Ectodermal cell (in vitro differentiated cells): Measurements from ENCODE around the gene SLC6A6.

Experiments used
- H3K27ac ChIP-seq: 2 replicates; pipeline ENCODE4 v1.7.0; 2013; ENCODE audit warnings: mild to moderate bottlenecking, low read depth, low read length; ENCODE audit not compliant: insufficient read depth, poor library complexity, severe bottlenecking
- H3K27me3 ChIP-seq: 2 replicates; pipeline ENCODE4 v1.7.0; 2013; ENCODE audit warnings: mild to moderate bottlenecking, low read length; ENCODE audit not compliant: insufficient read depth, control insufficient read depth, poor library complexity, severe bottlenecking
- H3K36me3 ChIP-seq: one replicate; pipeline ENCODE4 v1.7.0; 2013; ENCODE audit warnings: low read length; ENCODE audit not compliant: control insufficient read depth, insufficient read depth
- H3K4me1 ChIP-seq: one replicate; pipeline ENCODE4 v1.7.0; 2013; ENCODE audit warnings: low read length; ENCODE audit not compliant: control insufficient read depth, insufficient read depth
- H3K4me3 ChIP-seq: 2 replicates; pipeline ENCODE4 v1.7.0; 2013; ENCODE audit warnings: low read depth, low read length, control low read depth; ENCODE audit not compliant: insufficient read depth
- H3K9me3 ChIP-seq: 2 replicates; pipeline ENCODE4 v1.7.0; 2013; ENCODE audit warnings: mild to moderate bottlenecking, low read length, moderate library complexity; ENCODE audit not compliant: control insufficient read depth
- WGBS, 2 experiments: methylation state at CpG; one replicate each; pipeline ENCODE4 v1.1.7; 2013; ENCODE audit warnings: missing lambda C conversion rate in 2 of 2; 5-methylcytosine and 5-hydroxymethylcytosine counted together

The SLC6A6 gene

GRCh38 chr3:14473411-14473891 is 71.0 kb downstream of the SLC6A6 start:
- Histone ChIP-seq H3K27ac (no peak overlapping the region), H3K4me3 (no peak overlapping the region), H3K4me1 (no peaks in the 10 kb centered on the region), H3K9me3 (no peaks in the 10 kb centered on the region), H3K27me3 (no peaks in the 10 kb centered on the region), H3K36me3 (peaks cover 7% of the 10 kb centered on the region)
- WGBS, 2 experiments = 93 to 94% methylated on average over 7 of the region's 7 CpGs

GRCh38 chr3:14474363-14475081 is 72.1 kb downstream of the SLC6A6 start:
- no peak overlapping the region for H3K4me3 ChIP-seq
- WGBS, 2 experiments = 92 to 96% methylated on average over 13 of the region's 13 CpGs
- H3K36me3 ChIP-seq = peaks cover 12% of the 10 kb centered on the region
- no peak overlapping the region for H3K27ac ChIP-seq
- no peaks in the 10 kb centered on the region for H3K27me3 ChIP-seq
- no peaks in the 10 kb centered on the region for H3K4me1 ChIP-seq
- no peaks in the 10 kb centered on the region for H3K9me3 ChIP-seq

- Histone ChIP-seq H3K4me3 (no peak overlapping the region), H3K27me3 (no peaks in the 10 kb centered on the region), H3K9me3 (no peaks in the 10 kb centered on the region), H3K27ac (no peak overlapping the region), H3K4me1 (no peaks in the 10 kb centered on the region), H3K36me3 (peaks cover 12% of the 10 kb centered on the region)
- 86 to 89% methylated on average over 7 of the region's 7 CpGs for WGBS, 2 experiments
These were observed 73.2 kb downstream of the SLC6A6 start for GRCh38 chr3:14475621-14476020.

- no peaks in the 10 kb centered on the region for H3K4me1 ChIP-seq
- no peaks in the 10 kb centered on the region for H3K27me3 ChIP-seq
These were observed 74.3 kb downstream of the SLC6A6 start for GRCh38 chr3:14476583-14477265.

GRCh38 chr3:14477311-14477935 is 75.0 kb downstream of the SLC6A6 start:
- Histone ChIP-seq H3K36me3 (peaks cover 12% of the 10 kb centered on the region), H3K9me3 (no peaks in the 10 kb centered on the region), H3K4me3 (no peak overlapping the region), H3K27ac (no peak overlapping the region), H3K27me3 (no peaks in the 10 kb centered on the region), H3K4me1 (no peaks in the 10 kb centered on the region)
- WGBS, 2 experiments = 91 to 95% methylated on average over 11 of the region's 11 CpGs

More at GRCh38 chr3:14476583-14477265, 74.3 kb downstream of the SLC6A6 start:
- no peaks in the 10 kb centered on the region for H3K9me3 ChIP-seq
- peaks cover 12% of the 10 kb centered on the region for H3K36me3 ChIP-seq
- 94 to 97% methylated on average over 13 of the region's 13 CpGs for WGBS, 2 experiments
- no peak overlapping the region for H3K27ac ChIP-seq
- no peak overlapping the region for H3K4me3 ChIP-seq

- H3K36me3 ChIP-seq = peaks cover 12% of the 10 kb centered on the region
- no peaks in the 10 kb centered on the region for H3K27me3 ChIP-seq
- H3K4me1 ChIP-seq = no peaks in the 10 kb centered on the region
- H3K4me3 ChIP-seq = no peak overlapping the region
- no peak overlapping the region for H3K27ac ChIP-seq
- no peaks in the 10 kb centered on the region for H3K9me3 ChIP-seq
- 97% methylated on average over 8 of the region's 8 CpGs for WGBS, 2 experiments
These were observed 76.6 kb downstream of the SLC6A6 start for GRCh38 chr3:14478956-14479550.

- Histone ChIP-seq H3K4me1 (no peaks in the 10 kb centered on the region), H3K27ac (no peak overlapping the region), H3K36me3 (peaks cover 16% of the 10 kb centered on the region), H3K4me3 (no peak overlapping the region), H3K9me3 (no peaks in the 10 kb centered on the region), H3K27me3 (no peaks in the 10 kb centered on the region)
- WGBS, 2 experiments = 95 to 96% methylated on average over 6 of the region's 6 CpGs
These were observed 77.2 kb downstream of the SLC6A6 start for GRCh38 chr3:14479591-14479990.

GRCh38 chr3:14480207-14481017 is 78.0 kb downstream of the SLC6A6 start:
- Histone ChIP-seq H3K27ac (no peak overlapping the region), H3K4me1 (no peaks in the 10 kb centered on the region), H3K36me3 (peaks cover 22% of the 10 kb centered on the region), H3K27me3 (no peaks in the 10 kb centered on the region), H3K9me3 (no peaks in the 10 kb centered on the region), H3K4me3 (no peak overlapping the region)
- 88 to 93% methylated on average over 8 of the region's 8 CpGs for WGBS, 2 experiments

GRCh38 chr3:14481018-14481645 is 78.7 kb downstream of the SLC6A6 start:
- peaks cover 25% of the 10 kb centered on the region for H3K36me3 ChIP-seq
- no peak overlapping the region for H3K4me3 ChIP-seq
- WGBS, 2 experiments = 95 to 96% methylated on average over 10 of the region's 10 CpGs
- no peaks in the 10 kb centered on the region for H3K4me1 ChIP-seq
- no peaks in the 10 kb centered on the region for H3K27me3 ChIP-seq
- H3K9me3 ChIP-seq = no peaks in the 10 kb centered on the region
- H3K27ac ChIP-seq = no peak overlapping the region
